Astrocyte (in vitro differentiated cells and primary cell): ENCODE measurements around the gene TBC1D10B.

Source experiments
- EZH2 ChIP-seq: IDR thresholded peaks from 2 replicates; pipeline ENCODE4 v1.6.1; 2012; ENCODE audit warnings: mild to moderate bottlenecking, low read length, inconsistent platforms; ENCODE audit not compliant: insufficient read depth
- TF ChIP-seq, protein P1 (sequence below): IDR thresholded peaks from 2 replicates; pipeline ENCODE4 v1.5.1; 2011; ENCODE audit warnings: low read depth, mild to moderate bottlenecking, inconsistent platforms, low read length, moderate library complexity; ENCODE audit not compliant: insufficient read depth

- TF ChIP-seq, protein P1, sequence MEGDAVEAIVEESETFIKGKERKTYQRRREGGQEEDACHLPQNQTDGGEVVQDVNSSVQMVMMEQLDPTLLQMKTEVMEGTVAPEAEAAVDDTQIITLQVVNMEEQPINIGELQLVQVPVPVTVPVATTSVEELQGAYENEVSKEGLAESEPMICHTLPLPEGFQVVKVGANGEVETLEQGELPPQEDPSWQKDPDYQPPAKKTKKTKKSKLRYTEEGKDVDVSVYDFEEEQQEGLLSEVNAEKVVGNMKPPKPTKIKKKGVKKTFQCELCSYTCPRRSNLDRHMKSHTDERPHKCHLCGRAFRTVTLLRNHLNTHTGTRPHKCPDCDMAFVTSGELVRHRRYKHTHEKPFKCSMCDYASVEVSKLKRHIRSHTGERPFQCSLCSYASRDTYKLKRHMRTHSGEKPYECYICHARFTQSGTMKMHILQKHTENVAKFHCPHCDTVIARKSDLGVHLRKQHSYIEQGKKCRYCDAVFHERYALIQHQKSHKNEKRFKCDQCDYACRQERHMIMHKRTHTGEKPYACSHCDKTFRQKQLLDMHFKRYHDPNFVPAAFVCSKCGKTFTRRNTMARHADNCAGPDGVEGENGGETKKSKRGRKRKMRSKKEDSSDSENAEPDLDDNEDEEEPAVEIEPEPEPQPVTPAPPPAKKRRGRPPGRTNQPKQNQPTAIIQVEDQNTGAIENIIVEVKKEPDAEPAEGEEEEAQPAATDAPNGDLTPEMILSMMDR: no peak
- TF ChIP-seq EZH2: no peak
Measured at GRCh38 chr16:30366511-30366910, 3.8 kb downstream of the TBC1D10B start.
